Measurements from ENCODE around the gene RSAD1.

RSAD1 gene

GRCh38 chr17:50533185-50533584 is 54.5 kb downstream of the RSAD1 start:
- peaks cover 9% of the 10 kb centered on the region for H3K4me1 ChIP-seq (ENCODE audit: control insufficient read depth, insufficient read depth, low read length)
- peak overlapping the region; percentile 59 for H3K4me3 ChIP-seq (ENCODE audit: low read depth, low read length)
- H3K9ac ChIP-seq (ENCODE audit: low read depth, low read length) = no peak overlapping the region
- peaks cover 40% of the 10 kb centered on the region for H3K27me3 ChIP-seq (ENCODE audit: control insufficient read depth, insufficient read depth, low read length)
- H3K36me3 ChIP-seq (ENCODE audit: control insufficient read depth, insufficient read depth, low read length) = no peaks in the 10 kb centered on the region
- H3K9me3 ChIP-seq (ENCODE audit: control insufficient read depth, insufficient read depth, low read length) = no peaks in the 10 kb centered on the region

DNA sequence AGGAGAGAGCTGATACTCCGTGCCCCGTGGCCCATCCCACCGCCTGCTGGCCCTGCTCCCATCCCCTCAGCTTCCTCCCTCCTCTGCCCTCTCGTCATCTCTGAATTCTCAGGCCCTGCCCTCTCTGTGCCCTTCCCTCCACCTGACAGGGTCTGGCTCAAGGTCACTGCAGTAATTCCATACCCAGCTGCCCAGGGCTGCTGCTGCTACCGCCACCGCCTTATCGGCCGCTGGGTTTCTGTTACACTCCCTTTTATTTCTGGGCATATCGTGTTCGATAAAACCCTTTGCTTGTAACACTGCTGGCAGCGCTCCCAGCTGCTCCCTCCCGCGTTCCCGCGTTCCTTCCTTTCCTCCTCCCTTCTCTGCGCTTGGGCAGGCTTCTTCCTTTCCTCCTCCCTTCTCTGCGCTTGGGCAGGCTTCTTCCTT is 55.1 kb downstream of the RSAD1 start:
- Histone ChIP-seq H3K9me3 (ENCODE audit: control insufficient read depth, insufficient read depth, low read length) (no peaks in the 10 kb centered on the region), H3K27me3 (ENCODE audit: control insufficient read depth, insufficient read depth, low read length) (peaks cover 40% of the 10 kb centered on the region), H3K9ac (ENCODE audit: low read depth, low read length) (no peak overlapping the region), H3K4me3 (ENCODE audit: low read depth, low read length) (peak overlapping the region; percentile 59), H3K4me1 (ENCODE audit: control insufficient read depth, insufficient read depth, low read length) (peaks cover 12% of the 10 kb centered on the region), H3K36me3 (ENCODE audit: control insufficient read depth, insufficient read depth, low read length) (no peaks in the 10 kb centered on the region)

- peak overlapping the region; percentile 59 for H3K4me3 ChIP-seq (ENCODE audit: low read depth, low read length)
- no peaks in the 10 kb centered on the region for H3K36me3 ChIP-seq (ENCODE audit: control insufficient read depth, insufficient read depth, low read length)
- no peak overlapping the region for H3K9ac ChIP-seq (ENCODE audit: low read depth, low read length)
- peaks cover 37% of the 10 kb centered on the region for H3K27me3 ChIP-seq (ENCODE audit: control insufficient read depth, insufficient read depth, low read length)
- H3K9me3 ChIP-seq (ENCODE audit: control insufficient read depth, insufficient read depth, low read length) = no peaks in the 10 kb centered on the region
- H3K4me1 ChIP-seq (ENCODE audit: control insufficient read depth, insufficient read depth, low read length) = peaks cover 12% of the 10 kb centered on the region
These were observed 55.7 kb downstream of the RSAD1 start for GRCh38 chr17:50534222-50534978.

- Histone ChIP-seq H3K9ac (ENCODE audit: low read depth, low read length) (no peak overlapping the region), H3K36me3 (ENCODE audit: control insufficient read depth, insufficient read depth, low read length) (no peaks in the 10 kb centered on the region), H3K27me3 (ENCODE audit: control insufficient read depth, insufficient read depth, low read length) (peaks cover 34% of the 10 kb centered on the region), H3K4me3 (ENCODE audit: low read depth, low read length) (no peak overlapping the region), H3K9me3 (ENCODE audit: control insufficient read depth, insufficient read depth, low read length) (no peaks in the 10 kb centered on the region), H3K4me1 (ENCODE audit: control insufficient read depth, insufficient read depth, low read length) (peaks cover 12% of the 10 kb centered on the region)
These were observed 56.3 kb downstream of the RSAD1 start for GRCh38 chr17:50534979-50535326.

DNA sequence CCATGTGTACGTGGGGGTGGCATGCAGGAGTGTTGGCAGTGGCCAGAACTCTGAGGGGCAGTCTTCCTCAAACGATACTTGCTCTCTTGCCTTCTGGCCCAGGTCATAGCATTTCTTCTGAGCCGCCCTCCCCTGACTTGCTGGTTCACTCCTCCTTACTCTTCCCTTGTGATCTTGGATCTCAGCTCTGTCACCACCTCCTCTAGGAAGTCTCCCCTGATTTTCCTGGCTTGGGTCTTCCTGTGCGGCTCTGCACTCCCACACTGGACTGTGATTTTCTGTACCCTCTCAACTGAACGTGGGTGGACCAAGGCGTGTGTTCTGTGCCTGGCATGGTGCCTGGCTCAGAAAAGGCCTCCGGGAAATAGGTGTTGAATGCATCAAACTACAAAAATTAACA is 56.7 kb downstream of the RSAD1 start:
- no peak overlapping the region for H3K4me3 ChIP-seq (ENCODE audit: low read depth, low read length)
- no peak overlapping the region for H3K9ac ChIP-seq (ENCODE audit: low read depth, low read length)
- no peaks in the 10 kb centered on the region for H3K36me3 ChIP-seq (ENCODE audit: control insufficient read depth, insufficient read depth, low read length)
- no peaks in the 10 kb centered on the region for H3K9me3 ChIP-seq (ENCODE audit: control insufficient read depth, insufficient read depth, low read length)
- H3K27me3 ChIP-seq (ENCODE audit: control insufficient read depth, insufficient read depth, low read length) = peaks cover 34% of the 10 kb centered on the region
- H3K4me1 ChIP-seq (ENCODE audit: control insufficient read depth, insufficient read depth, low read length) = peaks cover 15% of the 10 kb centered on the region
